Hematopoietic multipotent progenitor cell treated with erythropoietin and hydrocortisone succinate and interleukin-3 and kit ligand, for 8 days (in vitro differentiated cells): ENCODE measurements around the gene MSTN.
"Not testable (repeated sequence)": the region's sequence is repeated elsewhere in the genome, so short reads cannot be mapped to it uniquely, and the experiment has no call there.

Experiments used
- DNase-seq: peaks from one replicate; pipeline ENCODE4 v3.0.0-alpha.2; 2015

The MSTN gene

GRCh38 chr2:190062053-190062452, 476 bp downstream of the MSTN start:
- no peak for DNase-seq

GRCh38 chr2:190060626-190061025, 1.9 kb downstream of the MSTN start:
- no peak for DNase-seq

- DNase-seq: no peak
These were observed 2.5 kb downstream of the MSTN start for GRCh38 chr2:190060019-190060418.

- DNase-seq: no peak
These were observed 9.1 kb downstream of the MSTN start for GRCh38 chr2:190053426-190053825.

- no peak for DNase-seq
These were observed 10.2 kb downstream of the MSTN start for GRCh38 chr2:190052307-190052706.

GRCh38 chr2:190051223-190051622, 11.3 kb downstream of the MSTN start:
- DNase-seq: no peak

GRCh38 chr2:190050001-190050400, 12.5 kb downstream of the MSTN start:
- no peak for DNase-seq

- no peak for DNase-seq
These were observed 17.7 kb downstream of the MSTN start for GRCh38 chr2:190044866-190045265.

- no peak for DNase-seq
These were observed 19.1 kb downstream of the MSTN start for GRCh38 chr2:190043441-190043840.

- no peak for DNase-seq
These were observed 26.5 kb downstream of the MSTN start for GRCh38 chr2:190036071-190036470.

GRCh38 chr2:190034417-190034816, 28.1 kb downstream of the MSTN start:
- DNase-seq: not testable (repeated sequence)

- no peak for DNase-seq
These were observed 30.4 kb downstream of the MSTN start for GRCh38 chr2:190031969-190032618.

- DNase-seq: peak; percentile 77
These were observed 38.7 kb downstream of the MSTN start for GRCh38 chr2:190023860-190024259.

GRCh38 chr2:190020720-190021119, 41.8 kb downstream of the MSTN start:
- no peak for DNase-seq

GRCh38 chr2:190017837-190018236, 44.7 kb downstream of the MSTN start:
- no peak for DNase-seq

GRCh38 chr2:190015969-190016368, 46.6 kb downstream of the MSTN start:
- not testable (repeated sequence) for DNase-seq
